ENCODE data around the gene SHISA6. TPM values are rescaled to one million over a fixed set of nuclear protein-coding genes. Genes with fewer than 3 reads are reported as not detected.

Gene SHISA6
- total RNA-seq, result not detected
- polyA plus RNA-seq, result not detected

- H3K9me3 Mint-ChIP-seq, result peaks cover 0 to 2% (median 0%) of the 10 kb centered on the region in 7 donors
- Histone ChIP-seq H3K4me3 (ENCODE audit: low read depth, low read length) (no peak within 1 kb of the TSS), H3K36me3 (ENCODE audit: control insufficient read depth, insufficient read depth, low read length) (no peaks in the 10 kb centered on the region), H3K27me3 (ENCODE audit: control insufficient read depth, insufficient read depth, low read length) (peaks cover 5% of the 10 kb centered on the region), H3K4me1 (ENCODE audit: control insufficient read depth, insufficient read depth, low read length, poor library complexity, severe bottlenecking) (no peaks in the 10 kb centered on the region), H3K27ac (ENCODE audit: insufficient read depth, low read length, poor library complexity, severe bottlenecking) (no peak within 1 kb of the TSS), H3K9me3 (ENCODE audit: control insufficient read depth in 2 of 2, low read length in 2 of 2) (no peaks in the 10 kb centered on the region)
- peaks cover 0 to 3% (median 0%) of the 10 kb centered on the region in 4 donors for H3K4me1 Mint-ChIP-seq
- no peak within 1 kb of the TSS for H3K4me3 Mint-ChIP-seq
- no peak for ATAC-seq (ENCODE audit: low read depth in 2 of 2)
- H3K36me3 Mint-ChIP-seq, result no peaks in the 10 kb centered on the region
- peaks cover 35% of the 10 kb centered on the region for H3K27me3 Mint-ChIP-seq
- no peak within 1 kb of the TSS for H3K27ac Mint-ChIP-seq
- no peak for DNase-seq
These were observed at the start of gene SHISA6 for GRCh38 chr17:11240841-11241610. Gene SHISA6 (plus strand): TSS chr17:11241213.

- no peaks in the 10 kb centered on the region for H3K9me3 ChIP-seq (ENCODE audit: control insufficient read depth in 2 of 2, low read length in 2 of 2)
- H3K27me3 ChIP-seq (ENCODE audit: control insufficient read depth, insufficient read depth, low read length), result no peaks in the 10 kb centered on the region
- H3K4me3 Mint-ChIP-seq, result no peak overlapping the region
- H3K36me3 Mint-ChIP-seq, result no peaks in the 10 kb centered on the region
- no peak for ATAC-seq (ENCODE audit: low read depth in 2 of 2)
- no peak overlapping the region for H3K4me3 ChIP-seq (ENCODE audit: low read depth, low read length)
- no peak overlapping the region for H3K27ac Mint-ChIP-seq
- H3K4me1 Mint-ChIP-seq, result no peaks in the 10 kb centered on the region
- H3K27me3 Mint-ChIP-seq, result no peaks in the 10 kb centered on the region
- H3K36me3 ChIP-seq (ENCODE audit: control insufficient read depth, insufficient read depth, low read length), result no peaks in the 10 kb centered on the region
- no peak overlapping the region for H3K27ac ChIP-seq (ENCODE audit: insufficient read depth, low read length, poor library complexity, severe bottlenecking)
- H3K4me1 ChIP-seq (ENCODE audit: control insufficient read depth, insufficient read depth, low read length, poor library complexity, severe bottlenecking), result no peaks in the 10 kb centered on the region
- DNase-seq, result no peak
- peaks cover 0 to 10% (median 3%) of the 10 kb centered on the region in 7 donors for H3K9me3 Mint-ChIP-seq
These were observed 45.2 kb upstream of the SHISA6 start for GRCh38 chr17:11195801-11196200.

- DNase-seq (no peak), ATAC-seq (ENCODE audit: low read depth in 2 of 2) (no peak)
- H3K4me1 Mint-ChIP-seq, result no peaks in the 10 kb centered on the region
- Histone ChIP-seq H3K9me3 (ENCODE audit: control insufficient read depth in 2 of 2, low read length in 2 of 2) (peaks cover 0 to 2% of the 10 kb centered on the region in 2 experiments), H3K36me3 (ENCODE audit: control insufficient read depth, insufficient read depth, low read length) (no peaks in the 10 kb centered on the region), H3K4me1 (ENCODE audit: control insufficient read depth, insufficient read depth, low read length, poor library complexity, severe bottlenecking) (no peaks in the 10 kb centered on the region), H3K4me3 (ENCODE audit: low read depth, low read length) (no peak overlapping the region), H3K27me3 (ENCODE audit: control insufficient read depth, insufficient read depth, low read length) (no peaks in the 10 kb centered on the region), H3K27ac (ENCODE audit: insufficient read depth, low read length, poor library complexity, severe bottlenecking) (no peak overlapping the region)
- H3K9me3 Mint-ChIP-seq, result peaks cover 0 to 8% (median 6%) of the 10 kb centered on the region in 7 donors
- H3K36me3 Mint-ChIP-seq, result no peaks in the 10 kb centered on the region
- no peak overlapping the region for H3K4me3 Mint-ChIP-seq
- H3K27ac Mint-ChIP-seq, result no peak overlapping the region
- H3K27me3 Mint-ChIP-seq, result no peaks in the 10 kb centered on the region
These were observed 36.0 kb upstream of the SHISA6 start for GRCh38 chr17:11204991-11205390.

GRCh38 chr17:11205659-11206058 lies 35.4 kb upstream of the SHISA6 start:
- H3K27ac Mint-ChIP-seq, result no peak overlapping the region
- Histone ChIP-seq H3K27ac (ENCODE audit: insufficient read depth, low read length, poor library complexity, severe bottlenecking) (no peak overlapping the region), H3K36me3 (ENCODE audit: control insufficient read depth, insufficient read depth, low read length) (no peaks in the 10 kb centered on the region), H3K4me3 (ENCODE audit: low read depth, low read length) (no peak overlapping the region), H3K27me3 (ENCODE audit: control insufficient read depth, insufficient read depth, low read length) (no peaks in the 10 kb centered on the region), H3K9me3 (ENCODE audit: control insufficient read depth in 2 of 2, low read length in 2 of 2) (peaks cover 0 to 2% of the 10 kb centered on the region in 2 experiments), H3K4me1 (ENCODE audit: control insufficient read depth, insufficient read depth, low read length, poor library complexity, severe bottlenecking) (no peaks in the 10 kb centered on the region)
- no peak for ATAC-seq (ENCODE audit: low read depth in 2 of 2)
- H3K27me3 Mint-ChIP-seq, result no peaks in the 10 kb centered on the region
- H3K9me3 Mint-ChIP-seq, result peaks cover 3 to 15% (median 9%) of the 10 kb centered on the region in 7 donors
- H3K4me1 Mint-ChIP-seq, result peaks cover 0 to 4% (median 0%) of the 10 kb centered on the region in 4 donors
- peaks cover 3% of the 10 kb centered on the region for H3K36me3 Mint-ChIP-seq
- no peak for DNase-seq
- H3K4me3 Mint-ChIP-seq, result no peak overlapping the region

- H3K9me3 Mint-ChIP-seq, result peaks cover 3 to 25% (median 7%) of the 10 kb centered on the region in 7 donors
- peaks cover 4% of the 10 kb centered on the region for H3K36me3 Mint-ChIP-seq
- no peaks in the 10 kb centered on the region for H3K27me3 Mint-ChIP-seq
- H3K4me1 Mint-ChIP-seq, result peaks cover 0 to 6% (median 0%) of the 10 kb centered on the region in 4 donors
- H3K4me3 ChIP-seq (ENCODE audit: low read depth, low read length), result no peak overlapping the region
- no peaks in the 10 kb centered on the region for H3K36me3 ChIP-seq (ENCODE audit: control insufficient read depth, insufficient read depth, low read length)
- DNase-seq (no peak), ATAC-seq (ENCODE audit: low read depth in 2 of 2) (no peak)
- no peak overlapping the region for H3K27ac ChIP-seq (ENCODE audit: insufficient read depth, low read length, poor library complexity, severe bottlenecking)
- H3K4me1 ChIP-seq (ENCODE audit: control insufficient read depth, insufficient read depth, low read length, poor library complexity, severe bottlenecking), result no peaks in the 10 kb centered on the region
- peaks cover 2 to 6% of the 10 kb centered on the region in 2 experiments for H3K9me3 ChIP-seq (ENCODE audit: control insufficient read depth in 2 of 2, low read length in 2 of 2)
- no peak overlapping the region for H3K27ac Mint-ChIP-seq
- no peaks in the 10 kb centered on the region for H3K27me3 ChIP-seq (ENCODE audit: control insufficient read depth, insufficient read depth, low read length)
- H3K4me3 Mint-ChIP-seq, result no peak overlapping the region
These were observed 31.1 kb upstream of the SHISA6 start for GRCh38 chr17:11209906-11210305.

GRCh38 chr17:11212792-11213191 lies 28.2 kb upstream of the SHISA6 start:
- ATAC-seq (ENCODE audit: low read depth in 2 of 2) (no peak), DNase-seq (no peak)
- no peak overlapping the region for H3K4me3 ChIP-seq (ENCODE audit: low read depth, low read length)
- Mint-ChIP-seq H3K27ac (no peak overlapping the region), H3K9me3 (peaks cover 3 to 28% (median 8%) of the 10 kb centered on the region in 7 donors), H3K4me1 (peaks cover 0 to 6% (median 0%) of the 10 kb centered on the region in 4 donors), H3K36me3 (peaks cover 4% of the 10 kb centered on the region), H3K4me3 (no peak overlapping the region), H3K27me3 (no peaks in the 10 kb centered on the region)
- no peaks in the 10 kb centered on the region for H3K36me3 ChIP-seq (ENCODE audit: control insufficient read depth, insufficient read depth, low read length)
- no peaks in the 10 kb centered on the region for H3K27me3 ChIP-seq (ENCODE audit: control insufficient read depth, insufficient read depth, low read length)
- H3K27ac ChIP-seq (ENCODE audit: insufficient read depth, low read length, poor library complexity, severe bottlenecking), result no peak overlapping the region
- H3K9me3 ChIP-seq (ENCODE audit: control insufficient read depth in 2 of 2, low read length in 2 of 2), result peaks cover 2 to 6% of the 10 kb centered on the region in 2 experiments
- no peaks in the 10 kb centered on the region for H3K4me1 ChIP-seq (ENCODE audit: control insufficient read depth, insufficient read depth, low read length, poor library complexity, severe bottlenecking)

GRCh38 chr17:11216976-11217375 lies 24.0 kb upstream of the SHISA6 start:
- no peak for ATAC-seq (ENCODE audit: low read depth in 2 of 2)
- DNase-seq, result no peak

GRCh38 chr17:11221196-11221595 lies 19.8 kb upstream of the SHISA6 start:
- Mint-ChIP-seq H3K4me1 (no peaks in the 10 kb centered on the region), H3K4me3 (no peak overlapping the region), H3K9me3 (peaks cover 0 to 17% (median 7%) of the 10 kb centered on the region in 7 donors), H3K36me3 (no peaks in the 10 kb centered on the region), H3K27me3 (no peaks in the 10 kb centered on the region), H3K27ac (no peak overlapping the region)
- Histone ChIP-seq H3K4me1 (ENCODE audit: control insufficient read depth, insufficient read depth, low read length, poor library complexity, severe bottlenecking) (no peaks in the 10 kb centered on the region), H3K36me3 (ENCODE audit: control insufficient read depth, insufficient read depth, low read length) (no peaks in the 10 kb centered on the region), H3K4me3 (ENCODE audit: low read depth, low read length) (no peak overlapping the region), H3K27ac (ENCODE audit: insufficient read depth, low read length, poor library complexity, severe bottlenecking) (no peak overlapping the region), H3K9me3 (ENCODE audit: control insufficient read depth in 2 of 2, low read length in 2 of 2) (no peaks in the 10 kb centered on the region), H3K27me3 (ENCODE audit: control insufficient read depth, insufficient read depth, low read length) (no peaks in the 10 kb centered on the region)
- no peak for DNase-seq
- ATAC-seq (ENCODE audit: low read depth in 2 of 2), result no peak

More at GRCh38 chr17:11216976-11217375, 24.0 kb upstream of the SHISA6 start:
- no peaks in the 10 kb centered on the region for H3K4me1 ChIP-seq (ENCODE audit: control insufficient read depth, insufficient read depth, low read length, poor library complexity, severe bottlenecking)
- H3K27me3 Mint-ChIP-seq, result no peaks in the 10 kb centered on the region
- H3K4me3 Mint-ChIP-seq, result no peak overlapping the region
- H3K27ac ChIP-seq (ENCODE audit: insufficient read depth, low read length, poor library complexity, severe bottlenecking), result no peak overlapping the region
- no peaks in the 10 kb centered on the region for H3K4me1 Mint-ChIP-seq
- H3K36me3 Mint-ChIP-seq, result no peaks in the 10 kb centered on the region
- peaks cover 0 to 10% (median 4%) of the 10 kb centered on the region in 7 donors for H3K9me3 Mint-ChIP-seq
- no peaks in the 10 kb centered on the region for H3K27me3 ChIP-seq (ENCODE audit: control insufficient read depth, insufficient read depth, low read length)
- H3K4me3 ChIP-seq (ENCODE audit: low read depth, low read length), result no peak overlapping the region
- no peak overlapping the region for H3K27ac Mint-ChIP-seq
- no peaks in the 10 kb centered on the region for H3K36me3 ChIP-seq (ENCODE audit: control insufficient read depth, insufficient read depth, low read length)
- H3K9me3 ChIP-seq (ENCODE audit: control insufficient read depth in 2 of 2, low read length in 2 of 2), result no peaks in the 10 kb centered on the region
